HG03135 (cell line): ENCODE results near the gene EEF1AKMT2.
"Not testable (repeated sequence)": the region's sequence is repeated elsewhere in the genome, so short reads cannot be mapped to it uniquely, and the experiment has no call there.

ENCODE experiments used
- ATAC-seq: cut with Tn5 transposase; IDR thresholded peaks from one replicate; pipeline ENCODE4 v1.9.1; 2021; ENCODE audit warnings: mild to moderate bottlenecking, moderate library complexity; ENCODE audit not compliant: unreplicated experiment

Gene EEF1AKMT2

DNA sequence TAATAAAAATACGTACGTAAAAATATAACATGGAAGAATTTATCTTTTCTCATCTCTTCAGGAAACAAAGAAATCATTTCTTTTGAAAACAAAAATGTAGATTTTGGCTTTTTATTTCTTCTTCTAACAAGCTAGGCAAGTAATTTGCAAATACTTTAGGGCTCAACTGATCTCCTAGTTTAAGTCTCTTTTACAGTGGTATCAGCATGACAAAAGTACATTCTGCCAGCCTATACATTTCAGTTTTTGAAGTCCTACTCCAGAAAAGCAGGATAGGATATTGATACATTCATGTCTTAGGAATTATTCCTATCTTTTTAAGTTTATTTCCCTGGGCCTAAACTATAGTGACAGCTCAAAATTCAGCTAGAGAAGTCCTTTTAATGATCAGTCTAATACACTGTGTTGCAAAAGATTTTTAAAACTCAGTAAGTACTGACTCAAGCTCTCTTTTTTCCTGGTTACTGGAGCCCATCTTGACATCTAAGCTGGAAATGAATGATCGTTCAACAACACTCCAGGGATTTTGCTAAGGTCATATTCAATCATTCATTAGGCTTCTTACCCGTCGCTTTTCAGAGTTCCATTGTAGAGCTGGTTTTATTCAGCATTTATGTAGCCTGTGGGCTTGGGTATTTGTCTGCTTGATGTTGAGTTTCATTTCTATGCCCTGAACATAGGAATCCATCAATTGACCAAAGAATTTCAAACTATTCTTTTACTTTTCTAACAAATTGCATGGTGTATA lies 35.4 kb downstream of the EEF1AKMT2 start:
- ATAC-seq: no peak

DNA sequence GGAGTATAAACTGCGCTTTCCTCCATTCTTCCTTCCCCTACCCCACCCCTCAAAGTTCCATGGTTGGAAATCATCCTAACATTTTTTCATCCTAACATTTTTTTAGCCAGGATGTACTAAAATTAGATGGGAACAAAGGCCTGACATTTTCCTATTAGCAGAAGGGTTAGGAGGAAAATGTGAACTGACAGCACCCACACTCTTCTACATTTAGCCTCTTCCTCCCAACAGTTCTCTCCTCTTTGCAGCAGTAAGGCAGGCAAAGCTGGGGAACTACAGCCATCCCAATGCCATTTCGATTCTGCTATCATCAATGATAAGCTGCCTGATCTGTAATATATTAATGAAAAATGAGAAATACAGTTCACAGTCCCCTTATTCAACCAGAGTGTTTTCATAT lies 36.1 kb downstream of the EEF1AKMT2 start:
- no peak for ATAC-seq

DNA sequence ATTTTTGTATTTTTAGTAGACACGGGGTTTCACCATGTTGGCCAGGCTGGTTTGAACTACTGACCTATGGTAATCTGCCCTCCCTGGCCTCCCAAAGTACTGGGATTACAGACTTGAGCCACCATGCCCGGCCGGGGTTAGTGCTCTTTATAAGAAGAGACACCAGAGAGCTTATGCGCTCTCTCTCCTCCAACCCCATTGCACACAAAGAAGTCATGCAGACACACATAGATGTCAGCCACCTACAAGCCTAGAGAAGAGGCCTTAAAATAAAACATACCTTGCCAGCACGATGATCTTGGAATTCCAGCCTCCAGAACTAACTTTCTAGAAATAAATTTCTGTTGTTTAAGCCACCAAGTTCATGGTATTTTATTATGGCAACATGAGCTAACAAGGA lies 37.5 kb downstream of the EEF1AKMT2 start:
- ATAC-seq: no peak

DNA sequence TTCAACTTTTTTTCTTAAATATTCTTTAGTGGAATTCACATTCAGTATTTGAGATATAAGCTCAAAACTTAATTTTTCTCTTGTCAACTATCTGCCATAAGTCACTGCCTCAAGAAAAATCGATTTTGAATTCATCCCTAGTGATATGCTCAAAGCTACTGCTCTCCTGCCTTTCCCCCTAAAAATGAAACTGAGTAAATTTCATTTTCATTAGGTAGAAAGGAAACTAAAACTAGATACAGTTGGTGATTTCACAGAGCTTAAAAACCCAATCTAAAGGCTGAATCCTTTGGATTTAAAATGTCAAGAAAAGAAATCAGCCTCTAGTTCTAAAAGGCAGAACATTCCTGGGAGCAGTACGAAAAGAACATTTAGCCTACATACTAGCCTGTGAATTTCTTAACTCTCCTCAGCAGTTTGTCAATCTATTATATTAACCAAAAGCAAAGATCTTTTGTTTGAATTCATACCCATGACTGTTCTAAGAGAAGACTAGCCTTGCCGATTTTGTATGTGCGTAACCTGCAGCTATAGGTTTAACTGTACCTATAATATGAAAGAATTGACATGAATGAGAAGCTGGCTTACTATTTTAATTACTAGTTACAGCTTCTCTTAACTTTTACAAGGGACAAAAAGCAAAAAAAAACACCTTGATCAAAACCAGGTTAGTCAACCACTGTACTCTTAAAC lies 42.6 kb downstream of the EEF1AKMT2 start:
- ATAC-seq: no peak

DNA sequence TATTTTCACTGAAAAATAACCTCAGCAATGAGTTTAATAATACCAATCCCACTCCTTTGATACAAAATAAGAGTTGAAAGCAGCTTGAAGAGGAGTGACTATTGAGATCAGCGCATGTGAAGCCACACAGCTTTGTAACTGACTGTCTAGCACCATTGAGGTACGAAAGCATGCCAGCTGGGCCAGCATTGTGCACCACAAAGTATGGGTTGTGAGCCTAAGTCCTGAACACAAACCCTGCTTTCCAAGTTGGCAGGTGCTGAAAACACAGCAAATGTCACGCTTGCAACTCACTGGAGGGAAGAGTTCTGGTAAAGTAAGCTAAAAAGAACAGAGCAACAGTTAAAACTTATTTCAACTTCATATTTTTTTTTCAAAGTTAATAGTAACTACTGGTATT lies 43.5 kb downstream of the EEF1AKMT2 start:
- no peak for ATAC-seq

DNA sequence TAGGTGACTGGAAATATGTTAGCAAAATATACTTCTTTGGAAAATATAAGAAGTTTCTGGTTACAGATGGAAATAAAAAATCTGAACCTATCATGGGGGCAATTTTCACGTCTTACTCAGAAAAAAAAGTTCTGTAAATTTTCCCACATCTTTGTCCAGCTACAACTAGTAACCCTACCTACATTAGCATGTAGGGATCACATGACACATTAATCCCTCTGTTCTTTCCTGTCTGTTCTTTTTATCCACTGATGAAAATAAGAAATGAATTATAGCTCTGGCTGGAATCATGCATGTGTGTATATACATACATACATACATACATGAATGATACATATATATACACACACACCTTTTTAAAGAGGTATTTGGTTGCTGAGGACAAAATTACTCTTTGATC lies 43.9 kb downstream of the EEF1AKMT2 start:
- ATAC-seq: no peak

DNA sequence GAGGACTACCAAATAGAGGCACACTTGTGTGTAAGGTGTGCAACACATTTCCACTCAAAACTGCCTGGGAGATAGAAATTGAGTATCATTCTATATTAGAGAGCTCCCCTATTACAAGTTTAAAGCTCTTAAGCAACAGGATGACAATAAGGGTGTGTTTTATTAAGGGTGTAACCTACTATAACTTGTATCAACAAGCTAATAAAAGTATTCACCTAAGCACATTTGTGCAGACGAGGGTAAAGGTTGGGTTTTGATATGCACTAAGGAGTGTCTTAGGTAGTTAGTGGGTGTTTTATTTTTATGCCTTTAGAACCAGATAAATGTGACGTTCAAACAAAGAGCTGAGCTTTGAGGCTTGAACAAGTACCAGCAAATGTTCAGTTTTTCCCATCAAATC lies 44.7 kb downstream of the EEF1AKMT2 start:
- ATAC-seq: no peak

DNA sequence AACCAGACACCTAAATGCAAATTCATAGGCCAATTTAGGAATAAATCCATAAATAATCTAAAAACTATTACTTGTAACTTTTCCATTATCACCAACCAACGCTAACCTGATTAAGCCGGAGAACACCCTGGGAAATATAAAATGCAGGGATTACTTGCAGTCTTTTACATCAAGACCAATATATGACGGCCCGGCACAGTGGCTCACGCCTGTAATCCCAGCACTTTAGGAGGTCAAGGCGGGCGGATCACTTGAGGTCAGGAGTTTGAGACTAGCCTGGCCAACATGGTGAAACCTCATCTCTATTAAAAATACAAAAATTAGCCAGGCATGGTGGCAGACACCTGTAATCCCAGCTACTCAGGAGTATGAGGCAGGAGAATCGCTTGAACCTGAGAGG lies 45.2 kb downstream of the EEF1AKMT2 start:
- ATAC-seq: not testable (repeated sequence)

DNA sequence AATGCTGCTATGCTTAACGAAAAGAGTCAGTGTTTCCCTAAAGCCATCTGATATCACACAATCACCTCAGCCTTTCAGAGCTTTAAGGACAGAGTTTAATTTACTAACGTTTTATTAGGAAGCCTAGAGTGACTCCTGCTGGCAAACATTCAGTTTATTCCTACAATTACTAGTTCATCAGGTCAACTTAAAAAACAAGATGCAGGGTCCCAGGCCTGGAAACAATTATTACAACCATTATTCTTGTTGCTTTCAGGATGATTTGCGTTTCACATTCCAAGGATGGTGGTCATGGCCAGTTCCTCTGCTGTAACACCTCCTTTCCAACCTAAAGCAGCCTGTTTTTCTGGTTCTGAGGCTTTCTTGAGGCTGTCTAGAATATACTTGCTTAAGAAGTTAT lies 46.0 kb downstream of the EEF1AKMT2 start:
- no peak for ATAC-seq

DNA sequence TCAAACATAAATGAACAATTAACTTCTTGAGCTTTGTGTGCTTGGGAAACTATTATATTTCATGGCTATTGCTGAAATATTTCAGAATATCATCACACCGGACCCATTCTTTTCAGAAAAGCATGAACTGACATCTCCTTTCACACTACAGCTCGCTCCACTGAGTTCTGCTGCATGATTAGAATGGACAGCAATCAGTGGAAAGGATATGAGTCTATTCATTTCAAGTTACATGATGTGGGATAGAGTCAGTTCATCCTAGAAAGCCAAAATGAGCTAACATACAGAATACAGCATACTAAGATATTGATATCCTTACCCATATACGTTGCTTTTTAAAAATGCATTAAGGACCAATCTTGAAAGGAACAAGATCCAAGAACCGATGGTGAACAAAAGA lies 46.4 kb downstream of the EEF1AKMT2 start:
- no peak for ATAC-seq

DNA sequence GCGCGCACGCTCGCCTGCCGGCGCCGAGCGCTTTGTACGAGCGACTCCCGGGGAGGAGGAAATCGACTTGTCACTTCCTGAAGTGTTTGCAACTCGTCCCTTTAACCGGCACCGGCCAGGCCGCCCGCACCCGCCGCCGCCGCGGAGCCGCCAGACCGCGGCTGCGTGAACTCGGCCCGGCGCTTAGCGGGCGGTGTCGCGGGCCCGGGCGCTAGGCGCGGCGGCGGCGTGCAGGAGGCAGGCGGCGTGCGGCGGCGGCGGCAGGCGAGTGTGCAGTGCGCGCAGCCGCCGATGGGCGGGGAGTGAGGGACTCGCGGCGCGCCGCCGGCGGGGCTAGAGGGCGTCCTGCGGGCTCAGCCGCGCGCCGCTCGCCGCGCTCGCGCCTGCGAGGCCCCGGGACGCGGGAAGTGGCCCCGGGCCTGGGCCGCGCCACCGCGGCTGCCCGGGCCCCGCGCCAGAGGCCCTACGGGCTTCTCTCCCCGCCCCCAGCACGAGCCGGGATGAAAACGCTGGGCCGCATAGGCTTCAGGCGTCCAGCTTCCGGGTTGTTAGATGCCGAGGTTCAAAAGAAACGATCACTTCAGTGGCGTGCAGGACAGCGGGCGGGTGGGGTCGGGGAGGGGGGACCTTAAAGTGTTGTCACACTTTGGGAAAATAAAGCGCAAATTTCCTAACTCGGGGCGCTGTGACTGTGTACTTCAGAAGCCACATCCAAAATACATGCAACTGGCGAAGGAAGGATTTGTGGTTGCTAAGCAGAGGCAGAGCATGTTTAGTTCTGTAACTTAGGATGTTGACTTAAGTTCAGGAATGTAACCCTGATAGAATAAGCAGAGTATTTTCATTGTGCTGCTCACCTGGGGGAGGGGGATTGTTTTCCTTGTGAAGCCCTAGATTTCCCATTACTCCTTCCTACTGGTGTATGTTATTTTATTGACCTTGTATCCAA lies 47.3 kb downstream of the EEF1AKMT2 start, which contains the start of gene FAM53B:
TSS of gene FAM53B (minus strand) at position 277 of the 949 bp plus-strand sequence. CDS start 37,665 bp downstream, outside the sequence.
- ATAC-seq: peak; percentile 66

DNA sequence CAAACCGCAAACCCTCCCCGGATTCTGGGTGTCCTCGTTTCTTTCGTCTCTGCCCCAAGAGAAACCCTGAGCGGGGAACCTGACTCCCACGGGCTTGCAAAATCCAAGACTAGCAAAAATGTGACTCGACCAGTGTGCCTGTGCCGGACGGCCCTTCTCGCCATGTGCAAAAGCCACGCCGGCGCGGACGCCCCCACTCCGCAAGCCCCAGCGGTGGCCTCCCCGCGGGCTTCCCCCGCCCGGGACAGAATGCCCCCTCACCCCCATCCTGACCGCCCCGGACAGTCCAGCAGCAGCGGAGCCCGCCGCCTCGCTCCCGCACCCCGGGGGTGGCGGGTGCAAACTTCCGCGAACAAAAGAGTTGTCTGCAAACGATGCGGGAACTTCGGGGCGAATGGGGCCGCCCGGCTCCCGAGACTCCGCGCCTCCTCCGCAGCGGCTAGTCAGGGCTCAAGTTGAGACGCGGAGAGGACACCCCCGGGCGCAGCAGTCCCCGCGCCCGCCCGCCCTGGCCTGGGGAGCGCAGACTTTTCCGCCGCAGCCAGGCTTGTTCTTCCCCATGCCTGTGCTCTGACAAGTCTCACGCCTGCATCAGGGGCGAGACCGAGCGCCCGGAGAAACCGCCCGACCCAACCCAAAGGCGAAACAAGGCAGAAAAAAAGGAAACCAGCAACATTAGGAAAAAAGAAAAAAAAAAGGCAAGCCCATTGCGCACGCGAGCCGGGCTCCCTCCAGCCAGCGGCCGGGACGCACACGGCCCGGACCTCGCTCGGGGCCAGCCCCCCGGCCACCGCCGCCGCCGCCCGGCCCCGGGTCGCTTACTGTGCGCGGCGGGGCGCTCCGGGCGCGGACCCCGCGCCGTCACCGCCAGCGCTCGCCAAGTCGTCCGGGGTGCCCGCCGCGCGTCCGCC lies 48.2 kb downstream of the EEF1AKMT2 start:
- peak; percentile 17 for ATAC-seq

DNA sequence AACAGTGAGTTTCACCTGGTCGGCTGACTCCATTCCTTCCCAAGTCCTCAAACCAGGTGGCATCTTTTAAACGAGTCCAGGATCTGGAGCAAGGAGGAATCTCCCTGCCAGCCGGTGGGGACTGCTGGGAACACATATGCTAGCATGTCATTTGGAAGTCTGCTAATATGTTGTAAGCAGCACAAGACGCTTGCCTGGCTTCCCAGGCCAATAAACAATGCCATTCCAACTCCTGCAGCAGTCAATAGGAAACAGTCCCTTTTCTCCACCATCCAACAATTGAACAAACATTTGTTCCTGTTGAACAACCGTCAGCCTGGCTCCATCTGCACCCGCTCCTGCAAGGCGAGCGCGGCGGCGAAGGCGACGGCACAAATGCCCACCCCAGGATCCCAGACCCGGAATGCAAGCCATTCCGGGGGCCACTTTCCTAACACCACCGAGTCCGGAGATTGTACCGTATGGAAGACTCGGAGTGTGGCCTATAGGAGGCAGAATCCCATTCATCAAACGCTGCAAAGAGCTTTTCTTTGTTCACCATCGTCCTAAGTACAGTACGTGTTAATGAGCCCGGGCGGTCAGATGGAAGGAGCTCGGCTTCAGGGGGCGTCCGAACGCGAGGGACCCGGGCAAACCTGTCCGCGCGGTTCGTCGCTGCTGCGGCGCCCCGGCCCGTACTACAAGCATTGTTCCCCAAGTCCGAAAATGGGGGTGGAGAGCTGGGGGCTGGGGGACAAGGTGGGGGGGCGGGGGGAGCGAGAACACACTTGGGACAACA lies 49.1 kb downstream of the EEF1AKMT2 start:
- ATAC-seq: no peak

DNA sequence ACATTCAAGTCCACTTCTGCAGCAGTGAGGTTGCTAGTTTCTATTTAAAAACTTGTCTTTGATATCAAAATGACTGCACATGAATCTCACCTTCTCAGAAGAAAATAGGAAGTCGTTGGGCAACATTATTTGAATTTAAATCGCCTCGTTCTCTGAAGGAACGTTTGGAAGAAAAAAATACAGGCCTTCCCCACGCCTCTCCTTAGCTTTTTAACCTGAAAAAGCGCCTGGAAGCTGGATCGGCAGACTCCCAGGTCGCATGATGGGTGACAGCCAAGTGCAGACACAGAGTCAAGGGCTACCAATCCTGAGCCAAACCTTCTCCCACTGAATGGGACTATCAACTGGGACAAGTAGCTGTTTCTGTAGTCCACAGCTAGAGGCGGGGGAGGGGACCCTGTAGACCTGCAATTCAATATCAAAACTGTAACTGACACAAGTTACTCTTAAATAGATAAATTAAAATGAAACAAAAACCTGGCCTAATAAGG lies 49.7 kb downstream of the EEF1AKMT2 start:
- ATAC-seq: no peak

DNA sequence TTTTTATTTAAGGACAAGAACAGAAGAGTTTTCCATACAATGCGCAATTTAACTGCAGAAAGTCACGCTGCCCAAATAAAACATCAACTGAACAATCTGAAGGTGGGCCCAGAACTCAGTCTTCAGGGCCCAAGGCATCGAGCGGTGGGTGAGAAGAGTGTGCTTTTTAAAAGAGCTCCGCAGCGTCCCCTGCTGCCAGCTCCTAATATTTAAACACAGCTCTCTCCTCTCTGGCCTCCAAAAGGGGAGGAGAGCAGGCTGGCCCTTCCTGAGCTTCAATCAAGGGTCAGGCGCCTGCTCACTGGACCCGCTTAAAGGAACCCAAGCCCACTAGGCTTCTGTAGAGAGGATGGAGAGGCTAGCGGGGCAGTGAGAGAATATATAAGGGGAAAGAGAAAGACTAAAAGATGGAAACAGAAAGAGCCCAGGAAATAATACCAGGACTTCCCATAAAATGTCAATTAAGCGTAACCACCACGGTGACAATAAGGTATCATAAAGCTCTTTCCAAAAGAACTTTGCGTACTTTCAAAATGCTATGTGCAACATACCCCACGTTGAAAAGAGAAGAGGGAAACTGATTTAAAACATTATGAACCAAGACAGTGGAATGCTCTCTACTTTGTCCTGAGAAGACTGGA lies 50.3 kb downstream of the EEF1AKMT2 start:
- ATAC-seq: peak; percentile 43

DNA sequence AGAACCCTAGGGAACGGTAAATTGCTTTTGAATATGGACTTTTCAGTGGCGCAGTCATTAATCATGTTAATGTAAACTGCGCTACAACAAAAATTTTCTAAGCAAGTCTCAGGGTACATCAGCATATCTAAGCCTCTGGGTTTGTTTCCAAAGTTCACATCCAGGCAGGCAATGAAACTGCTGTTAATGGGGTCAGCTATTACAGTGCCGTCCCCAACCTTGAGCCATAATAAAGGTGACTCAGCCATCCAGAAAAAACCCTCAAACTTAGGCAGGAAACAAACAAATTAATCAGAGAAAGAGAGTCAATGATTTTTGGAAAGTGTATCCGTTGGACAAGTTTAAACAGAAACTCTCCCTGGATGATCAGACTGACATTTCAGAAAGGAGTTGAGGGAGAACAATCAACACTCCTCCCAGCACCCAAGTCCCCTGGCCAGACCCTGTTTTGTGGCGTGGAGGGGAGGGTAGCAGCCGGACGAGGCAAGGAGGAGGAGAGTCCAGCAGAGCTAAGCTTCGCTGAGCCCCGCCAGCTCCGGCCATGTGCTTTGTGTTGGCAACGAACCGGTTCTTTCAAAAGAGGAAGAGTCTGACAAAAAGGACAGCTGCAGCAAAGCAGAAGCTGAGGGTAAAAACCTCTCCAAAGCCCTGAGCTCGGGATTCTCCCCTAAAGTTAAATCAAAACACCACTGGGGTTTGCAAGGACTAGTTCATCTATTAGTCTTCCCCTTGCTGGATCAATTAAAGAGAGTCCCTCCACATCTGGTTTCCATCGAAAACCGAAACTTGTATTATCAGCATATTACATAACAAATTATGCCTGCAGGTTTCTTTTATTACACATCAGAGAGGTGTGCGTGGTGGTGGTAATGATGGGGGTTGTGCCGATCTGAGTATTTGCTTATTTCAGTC lies 51.1 kb downstream of the EEF1AKMT2 start:
- ATAC-seq: peak; percentile 10

DNA sequence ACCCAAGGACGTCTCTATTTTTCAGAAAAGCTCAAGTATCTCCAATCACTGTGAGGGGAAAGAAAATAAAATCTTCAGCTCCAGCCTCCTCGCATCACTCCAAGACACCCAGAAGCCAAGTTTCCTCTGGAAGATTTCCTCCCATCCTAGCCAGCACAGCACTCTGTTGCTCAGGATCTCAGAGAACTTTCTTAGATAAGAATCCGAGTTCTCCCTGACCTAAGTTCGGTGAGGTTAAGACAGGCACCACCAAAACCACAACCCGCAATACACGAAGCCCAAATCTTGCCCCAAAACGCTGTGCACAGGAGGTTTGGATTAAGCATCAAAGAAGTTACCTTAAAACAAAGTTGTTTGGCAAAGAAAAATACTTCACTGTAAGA lies 51.7 kb downstream of the EEF1AKMT2 start:
- ATAC-seq: no peak
